Measurements from ENCODE around the gene KAZN.

GRCh38 chr1:14577261-14577660 is 21.2 kb upstream of the KAZN start:
- no peak for TF ChIP-seq EZH2 (IDR thresholded peaks at IDR 0.05; ENCODE audit: low read length, missing control alignments)
- TF ChIP-seq, protein P1, sequence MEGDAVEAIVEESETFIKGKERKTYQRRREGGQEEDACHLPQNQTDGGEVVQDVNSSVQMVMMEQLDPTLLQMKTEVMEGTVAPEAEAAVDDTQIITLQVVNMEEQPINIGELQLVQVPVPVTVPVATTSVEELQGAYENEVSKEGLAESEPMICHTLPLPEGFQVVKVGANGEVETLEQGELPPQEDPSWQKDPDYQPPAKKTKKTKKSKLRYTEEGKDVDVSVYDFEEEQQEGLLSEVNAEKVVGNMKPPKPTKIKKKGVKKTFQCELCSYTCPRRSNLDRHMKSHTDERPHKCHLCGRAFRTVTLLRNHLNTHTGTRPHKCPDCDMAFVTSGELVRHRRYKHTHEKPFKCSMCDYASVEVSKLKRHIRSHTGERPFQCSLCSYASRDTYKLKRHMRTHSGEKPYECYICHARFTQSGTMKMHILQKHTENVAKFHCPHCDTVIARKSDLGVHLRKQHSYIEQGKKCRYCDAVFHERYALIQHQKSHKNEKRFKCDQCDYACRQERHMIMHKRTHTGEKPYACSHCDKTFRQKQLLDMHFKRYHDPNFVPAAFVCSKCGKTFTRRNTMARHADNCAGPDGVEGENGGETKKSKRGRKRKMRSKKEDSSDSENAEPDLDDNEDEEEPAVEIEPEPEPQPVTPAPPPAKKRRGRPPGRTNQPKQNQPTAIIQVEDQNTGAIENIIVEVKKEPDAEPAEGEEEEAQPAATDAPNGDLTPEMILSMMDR (conservative IDR thresholded peaks at IDR 0.05 in 1 of 2, IDR thresholded peaks at IDR 0.05 in 1 of 2; ENCODE audit: low read depth in 1 of 2, low read length in 2 of 2) = no peak

All from fibroblast of lung (primary cell).